Measurements from ENCODE around the gene PTPRN2.

GRCh38 chr7:157618091-157618726, 969.4 kb downstream of the PTPRN2 start:
- TF ChIP-seq, protein P1, sequence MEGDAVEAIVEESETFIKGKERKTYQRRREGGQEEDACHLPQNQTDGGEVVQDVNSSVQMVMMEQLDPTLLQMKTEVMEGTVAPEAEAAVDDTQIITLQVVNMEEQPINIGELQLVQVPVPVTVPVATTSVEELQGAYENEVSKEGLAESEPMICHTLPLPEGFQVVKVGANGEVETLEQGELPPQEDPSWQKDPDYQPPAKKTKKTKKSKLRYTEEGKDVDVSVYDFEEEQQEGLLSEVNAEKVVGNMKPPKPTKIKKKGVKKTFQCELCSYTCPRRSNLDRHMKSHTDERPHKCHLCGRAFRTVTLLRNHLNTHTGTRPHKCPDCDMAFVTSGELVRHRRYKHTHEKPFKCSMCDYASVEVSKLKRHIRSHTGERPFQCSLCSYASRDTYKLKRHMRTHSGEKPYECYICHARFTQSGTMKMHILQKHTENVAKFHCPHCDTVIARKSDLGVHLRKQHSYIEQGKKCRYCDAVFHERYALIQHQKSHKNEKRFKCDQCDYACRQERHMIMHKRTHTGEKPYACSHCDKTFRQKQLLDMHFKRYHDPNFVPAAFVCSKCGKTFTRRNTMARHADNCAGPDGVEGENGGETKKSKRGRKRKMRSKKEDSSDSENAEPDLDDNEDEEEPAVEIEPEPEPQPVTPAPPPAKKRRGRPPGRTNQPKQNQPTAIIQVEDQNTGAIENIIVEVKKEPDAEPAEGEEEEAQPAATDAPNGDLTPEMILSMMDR (IDR thresholded peaks at IDR 0.05; ENCODE audit: control extremely low read depth in 1 of 3, insufficient read depth in 1 of 3, low read depth in 1 of 3, low read length in 3 of 3), result no peak
- no peak for TF ChIP-seq POLR2A (IDR thresholded peaks at IDR 0.05; ENCODE audit: control extremely low read depth in 1 of 2, low read depth in 2 of 2, low read length in 2 of 2)
- TF ChIP-seq TEAD4 (IDR thresholded peaks at IDR 0.05; ENCODE audit: low read depth, low read length), result no peak
- TF ChIP-seq, protein P2, sequence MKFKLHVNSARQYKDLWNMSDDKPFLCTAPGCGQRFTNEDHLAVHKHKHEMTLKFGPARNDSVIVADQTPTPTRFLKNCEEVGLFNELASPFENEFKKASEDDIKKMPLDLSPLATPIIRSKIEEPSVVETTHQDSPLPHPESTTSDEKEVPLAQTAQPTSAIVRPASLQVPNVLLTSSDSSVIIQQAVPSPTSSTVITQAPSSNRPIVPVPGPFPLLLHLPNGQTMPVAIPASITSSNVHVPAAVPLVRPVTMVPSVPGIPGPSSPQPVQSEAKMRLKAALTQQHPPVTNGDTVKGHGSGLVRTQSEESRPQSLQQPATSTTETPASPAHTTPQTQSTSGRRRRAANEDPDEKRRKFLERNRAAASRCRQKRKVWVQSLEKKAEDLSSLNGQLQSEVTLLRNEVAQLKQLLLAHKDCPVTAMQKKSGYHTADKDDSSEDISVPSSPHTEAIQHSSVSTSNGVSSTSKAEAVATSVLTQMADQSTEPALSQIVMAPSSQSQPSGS (IDR thresholded peaks at IDR 0.05; ENCODE audit: low read length), result no peak

Data from H1 (cell line).